Activated T-cell treated with anti-CD3 and anti-CD28 coated beads for 24 hours (primary cell): ENCODE measurements around the gene OR4P4.

Source experiments
- DNase-seq: peaks from one replicate; pipeline ENCODE4 v3.0.0-alpha.2; 2020; ENCODE audit warnings: low read depth

Gene OR4P4

DNA sequence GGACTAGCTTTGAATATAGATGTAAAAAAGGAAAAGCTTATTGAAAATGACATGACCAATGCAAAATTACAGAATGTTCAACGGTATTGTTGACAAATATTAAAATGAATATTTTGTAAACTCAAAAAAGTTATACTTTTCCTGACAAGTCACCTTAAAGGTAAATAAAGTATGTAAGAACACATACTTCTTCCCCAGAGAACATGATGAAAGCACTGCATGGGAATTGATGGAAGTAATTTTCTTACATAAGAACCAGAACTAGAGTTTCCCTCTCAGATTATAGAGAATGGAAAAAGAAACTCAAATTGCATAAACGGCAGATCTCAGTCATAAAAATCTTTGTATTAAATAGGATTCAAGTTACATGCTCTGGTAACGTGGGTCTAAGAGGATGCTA is at the start of gene OR4P4:
Gene OR4P4 (plus strand): TSS at position 301 of the 400 bp plus-strand sequence.
- DNase-seq, result no peak

DNA sequence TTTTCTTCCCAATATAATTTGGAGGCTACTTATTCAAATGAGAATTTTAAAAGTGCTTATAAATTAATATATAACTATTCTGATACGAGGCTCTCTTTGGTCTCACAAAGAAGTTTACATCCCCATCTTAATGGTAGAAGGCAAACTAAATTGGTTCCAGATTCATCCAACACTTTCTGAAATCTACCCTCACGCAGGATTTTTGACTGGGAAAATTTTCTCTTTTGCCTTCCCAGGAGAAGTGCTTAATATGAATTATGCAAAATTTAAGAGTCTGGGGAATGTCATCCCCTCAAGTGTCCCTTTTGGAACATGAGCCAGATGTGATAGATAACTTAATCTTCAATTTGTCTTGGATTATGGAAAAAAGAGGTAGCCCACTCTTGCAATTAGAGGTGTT is 27.4 kb upstream of the OR4P4 start, which contains the start of gene OR4C11:
Gene OR4C11 (minus strand): TSS at position 101 of the 400 bp plus-strand sequence. CDS start 3,272 bp downstream, outside the sequence.
- DNase-seq, result no peak

DNA sequence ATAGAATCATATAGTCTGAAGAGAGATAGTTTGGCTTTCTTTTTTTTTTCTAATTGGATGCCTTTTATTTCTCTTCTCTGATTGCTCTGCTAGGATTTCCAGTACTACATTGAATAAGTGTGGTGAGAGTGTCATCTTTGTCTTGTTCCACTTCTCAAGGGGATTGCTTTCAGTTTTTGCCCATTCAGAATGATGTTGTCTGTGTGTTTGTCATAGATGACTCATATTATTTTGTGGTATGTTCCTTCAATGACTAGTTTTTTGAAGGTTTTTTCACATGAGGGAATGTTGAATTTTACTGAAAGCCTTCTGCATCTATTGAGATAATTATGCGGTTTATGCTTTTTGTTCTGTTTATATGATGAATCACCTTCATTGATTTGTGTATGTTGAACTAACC is 10.4 kb upstream of the OR4P4 start:
- no peak for DNase-seq

DNA sequence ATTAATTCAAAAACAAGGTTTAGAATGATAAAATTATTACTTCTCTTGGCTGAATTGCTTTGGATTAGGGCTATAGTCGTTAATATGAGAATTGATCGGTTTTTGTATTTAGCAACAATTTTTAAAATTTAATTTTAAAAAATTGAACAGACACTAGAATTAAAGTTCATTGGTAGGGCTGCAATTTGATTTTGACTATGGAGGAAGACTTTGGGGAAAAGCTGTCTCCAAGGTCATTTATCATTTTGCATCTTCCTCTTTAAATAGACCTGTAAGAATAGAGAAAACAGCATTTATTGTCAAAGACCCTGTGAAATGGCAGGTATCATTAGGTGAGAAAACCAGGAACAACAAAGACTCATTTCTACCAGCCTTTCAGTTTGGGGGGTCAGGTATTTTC is 13.1 kb downstream of the OR4P4 start, which contains the start of gene OR4S2:
Gene OR4S2 (plus strand): TSS at position 301 of the 400 bp plus-strand sequence. CDS start 2,577 bp downstream, outside the sequence.
- DNase-seq, result no peak

DNA sequence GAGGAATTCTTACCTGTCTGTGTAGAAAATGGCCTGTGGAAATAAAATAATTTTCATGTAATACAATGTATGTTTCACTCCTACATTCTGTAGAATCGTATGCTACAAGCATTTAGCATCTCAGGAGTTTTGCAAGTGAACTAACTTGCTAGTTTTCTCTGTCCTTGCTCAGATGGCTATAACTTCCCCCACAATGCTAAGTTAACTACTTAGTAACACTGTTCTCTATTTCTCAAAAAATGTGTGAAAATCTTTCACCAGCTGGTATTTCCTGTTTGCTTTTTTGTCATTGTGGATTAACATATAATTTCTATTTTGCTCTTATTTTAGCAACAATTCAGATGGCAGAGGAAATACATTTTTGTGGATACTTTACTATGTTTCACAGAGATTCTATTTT is 17.6 kb downstream of the OR4P4 start:
- DNase-seq, result no peak

DNA sequence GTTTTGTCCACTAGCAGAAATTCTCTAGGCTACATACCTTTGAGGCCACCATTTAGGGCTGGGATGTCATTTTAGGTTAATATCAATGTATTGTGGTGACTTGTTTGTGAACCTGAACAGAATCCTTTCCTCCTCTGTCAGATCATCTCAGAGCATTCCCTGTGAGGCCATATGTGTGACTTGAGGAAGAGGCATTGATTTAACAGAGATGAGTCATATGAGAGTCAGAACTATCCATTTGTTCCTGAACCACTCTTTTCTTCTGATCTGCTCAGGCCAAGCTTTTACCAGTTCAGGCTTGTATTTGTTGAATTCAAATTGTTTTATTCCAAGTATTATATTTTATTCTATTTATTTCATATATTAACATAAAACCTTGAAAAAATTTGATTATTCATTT is 20.2 kb downstream of the OR4P4 start:
- no peak for DNase-seq

DNA sequence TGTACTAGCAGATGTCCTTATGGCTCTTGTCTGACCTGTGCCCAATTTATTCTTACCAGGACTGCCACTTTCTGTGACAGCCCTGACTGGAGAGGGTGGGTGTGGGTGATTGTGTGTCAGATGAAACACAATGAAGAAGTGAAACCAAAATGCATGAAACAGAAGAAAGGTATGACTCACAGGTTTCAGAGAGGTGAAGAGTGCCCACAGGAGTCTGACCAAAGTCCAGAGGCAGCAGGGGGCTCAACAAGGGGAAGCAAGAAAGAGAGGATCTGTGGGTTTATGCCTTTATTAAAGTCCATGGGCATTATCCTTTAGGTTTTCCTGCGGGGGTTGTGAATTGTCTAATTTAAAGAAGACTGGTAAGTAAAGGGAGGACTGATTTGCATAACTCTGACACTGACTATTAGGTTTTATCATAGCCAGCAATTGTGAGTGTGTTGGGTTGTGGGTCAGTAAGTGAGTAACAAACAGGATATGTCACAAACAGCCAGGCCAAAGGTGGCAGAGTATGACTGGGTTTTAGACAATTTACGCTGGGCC is 23.2 kb downstream of the OR4P4 start:
- no peak for DNase-seq

DNA sequence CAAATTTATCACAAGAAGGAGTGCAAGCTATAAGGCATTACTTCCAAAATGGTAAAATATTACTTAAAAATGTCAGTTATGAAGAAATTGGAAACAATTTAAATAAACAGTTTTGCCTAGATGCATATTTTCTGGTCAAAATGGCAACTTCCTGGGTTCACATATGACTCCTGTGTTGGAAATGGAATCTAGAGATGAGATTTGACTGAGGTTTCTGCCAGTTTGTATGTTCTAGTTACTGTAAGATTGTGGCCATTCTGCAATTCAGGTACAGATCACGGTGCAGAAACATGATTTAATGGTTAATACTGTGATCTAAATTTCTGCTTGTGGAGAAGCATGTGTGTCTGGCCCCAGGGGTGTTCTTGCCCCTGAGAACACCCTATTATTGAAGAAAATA is 23.7 kb downstream of the OR4P4 start:
- no peak for DNase-seq

DNA sequence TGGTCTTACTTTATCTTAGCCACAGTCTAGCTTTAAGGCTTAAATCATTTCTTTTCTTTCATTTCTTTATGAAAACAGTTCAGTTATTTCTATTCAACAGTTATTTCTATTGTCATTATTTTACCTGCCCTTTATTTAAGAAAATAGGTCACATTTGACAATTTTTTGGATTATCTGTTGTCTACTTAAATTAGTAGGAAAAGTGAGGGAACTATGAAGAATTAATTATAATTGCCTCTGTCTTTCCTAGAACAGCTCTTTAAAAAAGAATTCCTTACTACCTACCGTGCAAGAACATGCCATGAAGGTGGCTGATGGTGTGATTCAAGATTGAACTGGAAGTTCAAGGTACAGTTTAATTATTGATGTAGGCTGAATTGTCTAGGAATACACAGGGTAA is 27.0 kb downstream of the OR4P4 start, which contains the start of gene OR4C6:
Gene OR4C6 (plus strand): TSS at position 301 of the 400 bp plus-strand sequence. CDS start 2,966 bp downstream, outside the sequence.
- no peak for DNase-seq

DNA sequence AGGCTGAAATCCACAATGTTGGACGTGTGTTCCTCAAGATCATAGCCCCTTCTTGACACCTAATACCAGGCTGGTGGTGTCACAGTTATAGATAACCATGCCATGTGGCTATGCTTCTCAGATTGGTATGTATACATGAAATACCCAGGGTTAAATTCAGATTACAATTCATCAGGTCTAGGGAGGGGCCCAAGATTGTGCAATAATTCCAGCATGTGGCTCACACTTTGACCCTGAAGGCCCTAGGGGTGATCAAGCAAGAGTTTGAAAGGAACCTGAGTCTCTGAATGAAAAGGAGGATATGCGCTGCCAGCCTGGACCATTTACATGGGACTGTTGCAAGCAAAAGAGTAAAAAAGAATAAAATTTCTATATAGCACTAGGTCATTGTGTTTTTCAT is 34.5 kb downstream of the OR4P4 start:
- no peak for DNase-seq

DNA sequence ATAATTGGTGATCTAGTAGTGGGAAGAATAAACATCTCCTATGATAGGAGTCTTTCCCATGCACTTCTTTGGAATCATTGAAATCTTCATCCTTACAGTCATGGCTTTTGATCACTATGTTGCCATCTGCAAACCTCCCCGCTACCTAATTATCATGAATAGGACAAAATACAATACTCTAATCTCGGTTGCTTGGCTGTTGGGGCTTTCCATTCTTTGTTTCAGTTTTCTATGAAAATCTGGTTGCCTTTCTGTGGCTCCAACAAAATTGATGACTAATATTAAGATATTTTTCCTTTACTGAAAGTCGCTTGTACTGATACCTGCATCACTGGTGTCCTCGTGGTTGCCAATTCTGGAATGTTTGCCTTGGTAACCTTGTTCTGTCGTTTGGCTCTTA is 38.9 kb downstream of the OR4P4 start:
- no peak for DNase-seq
